ENCODE measurements around the gene THADA. TPM values are rescaled to one million over a fixed set of nuclear protein-coding genes. Genes with fewer than 3 reads are reported as not detected.

The THADA gene
- total RNA-seq, 1 experiment from 2014 or later = 27.5 TPM

- no peaks in the 10 kb centered on the region for H3K27me3 Mint-ChIP-seq (ENCODE audit: low read depth)
- H3K36me3 Mint-ChIP-seq = no peaks in the 10 kb centered on the region
- ChIA-PET CTCF (interaction anchor here (1.1 to 4.1 kb wide), 4 partner anchors 10 to 47 kb away, joined by 7 to 29 read pairs (median 16); no protein-coding TSS in a partner anchor), POLR2A (interaction anchor here (2.1 kb wide), 1 partner anchor 10 kb away, joined by 10 read pairs; the partner anchor contains the start of gene ZFP36L2)
- peak overlapping the region; percentile 82; the same call in 1 of the 2 replicates for H3K27ac Mint-ChIP-seq
- H3K9me3 Mint-ChIP-seq = no peaks in the 10 kb centered on the region
- H3K4me3 Mint-ChIP-seq = no peak overlapping the region
- DNase-seq (ENCODE audit: low spot score) = no peak
- H3K4me1 Mint-ChIP-seq = peaks cover 74% of the 10 kb centered on the region
- ATAC-seq = no peak
- no peak for TF ChIP-seq ATF6 (CRISPR knock-in tag; IDR thresholded peaks at IDR 0.05)
- TF ChIP-seq NFE2L1 (CRISPR knock-in tag; IDR thresholded peaks at IDR 0.05) = no peak
- TF ChIP-seq IRF2 (CRISPR knock-in tag; IDR thresholded peaks at IDR 0.05; ENCODE audit: borderline replicate concordance, low read depth) = no peak
- no peak for TF ChIP-seq GABPB1 (CRISPR knock-in tag; IDR thresholded peaks at IDR 0.05)
- TF ChIP-seq RELA (CRISPR knock-in tag; IDR thresholded peaks at IDR 0.05; ENCODE audit: borderline replicate concordance) = no peak
- no peak for TF ChIP-seq ZNF425 (CRISPR knock-in tag; conservative IDR thresholded peaks at IDR 0.05)
- TF ChIP-seq TEAD1 (CRISPR knock-in tag; IDR thresholded peaks at IDR 0.05) = no peak
- TF ChIP-seq NFYB (CRISPR knock-in tag; conservative IDR thresholded peaks at IDR 0.05; ENCODE audit: low read depth) = no peak
- TF ChIP-seq ZNF416 (CRISPR knock-in tag; IDR thresholded peaks at IDR 0.05) = no peak
- TF ChIP-seq CREM (CRISPR knock-in tag; IDR thresholded peaks at IDR 0.05) = no peak
- TF ChIP-seq ZNF317 (CRISPR knock-in tag; IDR thresholded peaks at IDR 0.05; ENCODE audit: borderline replicate concordance, low read depth) = no peak
- TF ChIP-seq ETV6 (CRISPR knock-in tag; IDR thresholded peaks at IDR 0.05) = no peak
- TF ChIP-seq CREB1 (CRISPR knock-in tag; IDR thresholded peaks at IDR 0.05) = no peak
- no peak for TF ChIP-seq ZBTB21 (CRISPR knock-in tag; IDR thresholded peaks at IDR 0.05; ENCODE audit: borderline replicate concordance)
- TF ChIP-seq FOXJ3 (CRISPR knock-in tag; IDR thresholded peaks at IDR 0.05; ENCODE audit: borderline replicate concordance) = no peak
- TF ChIP-seq STAT6 (CRISPR knock-in tag; conservative IDR thresholded peaks at IDR 0.05; ENCODE audit: low read depth) = no peak
- TF ChIP-seq AFF4 (CRISPR knock-in tag; IDR thresholded peaks at IDR 0.05; ENCODE audit: borderline replicate concordance) = no peak
- no peak for TF ChIP-seq E2F5 (CRISPR knock-in tag; IDR thresholded peaks at IDR 0.05)
- no peak for TF ChIP-seq ARID4B (CRISPR knock-in tag; IDR thresholded peaks at IDR 0.05; ENCODE audit: borderline replicate concordance)
- TF ChIP-seq OVOL2 (CRISPR knock-in tag; IDR thresholded peaks at IDR 0.05; ENCODE audit: borderline replicate concordance) = no peak
Observed at GRCh38 chr2:43216629-43217028, 379.2 kb downstream of the THADA start.
